ENCODE results near the gene CHST15.

DNA sequence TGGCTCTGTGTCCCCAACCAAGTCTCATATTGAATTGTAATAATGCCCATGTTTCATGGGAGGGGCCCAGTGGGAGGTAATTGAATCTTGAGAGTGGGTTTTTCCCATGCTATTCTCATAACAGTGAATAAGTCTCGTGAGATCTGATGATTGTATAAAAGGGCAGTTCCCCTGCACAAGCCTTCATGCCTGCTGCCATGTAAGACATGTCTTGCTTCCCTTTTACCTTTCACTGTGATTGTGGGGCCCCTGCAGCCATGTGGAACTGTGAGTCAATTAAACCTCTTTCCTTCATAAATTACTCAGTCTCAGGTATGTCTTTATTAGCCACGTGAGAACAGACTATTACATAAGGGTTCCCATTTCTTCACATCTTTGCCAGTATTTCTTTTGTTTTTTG lies 104.7 kb downstream of the CHST15 start:
- no peak for TF ChIP-seq POLR2A (IDR thresholded peaks at IDR 0.05; ENCODE audit: insufficient read depth in 1 of 2, low read depth in 2 of 2, low read length in 2 of 2)
- TF ChIP-seq, protein P1, sequence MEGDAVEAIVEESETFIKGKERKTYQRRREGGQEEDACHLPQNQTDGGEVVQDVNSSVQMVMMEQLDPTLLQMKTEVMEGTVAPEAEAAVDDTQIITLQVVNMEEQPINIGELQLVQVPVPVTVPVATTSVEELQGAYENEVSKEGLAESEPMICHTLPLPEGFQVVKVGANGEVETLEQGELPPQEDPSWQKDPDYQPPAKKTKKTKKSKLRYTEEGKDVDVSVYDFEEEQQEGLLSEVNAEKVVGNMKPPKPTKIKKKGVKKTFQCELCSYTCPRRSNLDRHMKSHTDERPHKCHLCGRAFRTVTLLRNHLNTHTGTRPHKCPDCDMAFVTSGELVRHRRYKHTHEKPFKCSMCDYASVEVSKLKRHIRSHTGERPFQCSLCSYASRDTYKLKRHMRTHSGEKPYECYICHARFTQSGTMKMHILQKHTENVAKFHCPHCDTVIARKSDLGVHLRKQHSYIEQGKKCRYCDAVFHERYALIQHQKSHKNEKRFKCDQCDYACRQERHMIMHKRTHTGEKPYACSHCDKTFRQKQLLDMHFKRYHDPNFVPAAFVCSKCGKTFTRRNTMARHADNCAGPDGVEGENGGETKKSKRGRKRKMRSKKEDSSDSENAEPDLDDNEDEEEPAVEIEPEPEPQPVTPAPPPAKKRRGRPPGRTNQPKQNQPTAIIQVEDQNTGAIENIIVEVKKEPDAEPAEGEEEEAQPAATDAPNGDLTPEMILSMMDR (CRISPR knock-in tag; IDR thresholded peaks at IDR 0.05) = no peak
- TF ChIP-seq ZSCAN21 (CRISPR knock-in tag; IDR thresholded peaks at IDR 0.05; ENCODE audit: borderline replicate concordance) = no peak
- TF ChIP-seq POLR2AphosphoS5 (IDR thresholded peaks at IDR 0.05; ENCODE audit: low read depth, low read length) = no peak
- TF ChIP-seq FOXM1 (CRISPR knock-in tag; IDR thresholded peaks at IDR 0.05) = no peak
- TF ChIP-seq RXRA (CRISPR knock-in tag; IDR thresholded peaks at IDR 0.05) = no peak
- no peak for TF ChIP-seq POLR2AphosphoS2 (IDR thresholded peaks at IDR 0.05; ENCODE audit: low read depth, low read length)
- TF ChIP-seq, protein P2, sequence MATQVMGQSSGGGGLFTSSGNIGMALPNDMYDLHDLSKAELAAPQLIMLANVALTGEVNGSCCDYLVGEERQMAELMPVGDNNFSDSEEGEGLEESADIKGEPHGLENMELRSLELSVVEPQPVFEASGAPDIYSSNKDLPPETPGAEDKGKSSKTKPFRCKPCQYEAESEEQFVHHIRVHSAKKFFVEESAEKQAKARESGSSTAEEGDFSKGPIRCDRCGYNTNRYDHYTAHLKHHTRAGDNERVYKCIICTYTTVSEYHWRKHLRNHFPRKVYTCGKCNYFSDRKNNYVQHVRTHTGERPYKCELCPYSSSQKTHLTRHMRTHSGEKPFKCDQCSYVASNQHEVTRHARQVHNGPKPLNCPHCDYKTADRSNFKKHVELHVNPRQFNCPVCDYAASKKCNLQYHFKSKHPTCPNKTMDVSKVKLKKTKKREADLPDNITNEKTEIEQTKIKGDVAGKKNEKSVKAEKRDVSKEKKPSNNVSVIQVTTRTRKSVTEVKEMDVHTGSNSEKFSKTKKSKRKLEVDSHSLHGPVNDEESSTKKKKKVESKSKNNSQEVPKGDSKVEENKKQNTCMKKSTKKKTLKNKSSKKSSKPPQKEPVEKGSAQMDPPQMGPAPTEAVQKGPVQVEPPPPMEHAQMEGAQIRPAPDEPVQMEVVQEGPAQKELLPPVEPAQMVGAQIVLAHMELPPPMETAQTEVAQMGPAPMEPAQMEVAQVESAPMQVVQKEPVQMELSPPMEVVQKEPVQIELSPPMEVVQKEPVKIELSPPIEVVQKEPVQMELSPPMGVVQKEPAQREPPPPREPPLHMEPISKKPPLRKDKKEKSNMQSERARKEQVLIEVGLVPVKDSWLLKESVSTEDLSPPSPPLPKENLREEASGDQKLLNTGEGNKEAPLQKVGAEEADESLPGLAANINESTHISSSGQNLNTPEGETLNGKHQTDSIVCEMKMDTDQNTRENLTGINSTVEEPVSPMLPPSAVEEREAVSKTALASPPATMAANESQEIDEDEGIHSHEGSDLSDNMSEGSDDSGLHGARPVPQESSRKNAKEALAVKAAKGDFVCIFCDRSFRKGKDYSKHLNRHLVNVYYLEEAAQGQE (IDR thresholded peaks at IDR 0.05; ENCODE audit: borderline replicate concordance in 1 of 2, low read depth in 1 of 2, low read length in 2 of 2) = no peak
- no peak for TF ChIP-seq SALL1 (CRISPR knock-in tag; IDR thresholded peaks at IDR 0.05)

All from HepG2 (cell line).